Measurements from ENCODE around the gene TMEM87B.
"Not testable (repeated sequence)": the region's sequence is repeated elsewhere in the genome, so short reads cannot be mapped to it uniquely, and the experiment has no call there.

TMEM87B gene

GRCh38 chr2:112110966-112111365, 55.9 kb downstream of the TMEM87B start:
- peaks cover 77% of the 10 kb centered on the region for H3K36me3 Mint-ChIP-seq
- H3K9me3 Mint-ChIP-seq: peaks cover 13% of the 10 kb centered on the region
- no peaks in the 10 kb centered on the region for H3K27me3 Mint-ChIP-seq
- no peaks in the 10 kb centered on the region for H3K4me1 Mint-ChIP-seq
- H3K27ac Mint-ChIP-seq: no peak overlapping the region
- no peak for ATAC-seq
- no peak overlapping the region for H3K4me3 Mint-ChIP-seq

- not testable (repeated sequence) for H3K4me3 Mint-ChIP-seq, H3K4me1 Mint-ChIP-seq, H3K27ac Mint-ChIP-seq, H3K9me3 Mint-ChIP-seq, H3K27me3 Mint-ChIP-seq, ATAC-seq
- peaks cover 65% of the 10 kb centered on the region for H3K36me3 Mint-ChIP-seq
Measured at GRCh38 chr2:112113354-112113753, 58.3 kb downstream of the TMEM87B start.

DNA sequence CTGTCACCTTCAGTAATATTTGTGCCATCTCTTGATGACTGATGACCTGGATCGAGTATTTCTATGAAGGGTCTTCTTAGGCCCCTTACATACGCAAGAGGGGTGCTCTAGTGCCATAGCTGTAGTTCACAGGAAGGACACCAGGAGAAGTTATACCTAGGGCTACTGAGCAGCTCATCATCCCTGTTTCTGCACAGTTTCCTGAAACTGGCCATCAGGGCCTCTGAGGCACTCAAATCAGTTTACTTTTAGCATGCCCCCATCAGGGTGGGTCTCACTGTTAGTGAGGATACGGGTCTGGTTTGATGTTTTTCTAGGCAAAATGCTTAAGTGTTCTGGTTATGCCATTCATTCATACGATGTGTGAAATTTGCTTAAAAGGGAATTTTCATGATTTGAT, 63.1 kb downstream of the TMEM87B start:
- no peaks in the 10 kb centered on the region for H3K4me1 Mint-ChIP-seq
- ATAC-seq: no peak
- no peaks in the 10 kb centered on the region for H3K27me3 Mint-ChIP-seq
- H3K9me3 Mint-ChIP-seq: peaks cover 3% of the 10 kb centered on the region
- H3K36me3 Mint-ChIP-seq: peaks cover 40% of the 10 kb centered on the region
- no peak overlapping the region for H3K27ac Mint-ChIP-seq
- no peak overlapping the region for H3K4me3 Mint-ChIP-seq

- ATAC-seq: no peak
- Mint-ChIP-seq H3K9me3 (peaks cover 14% of the 10 kb centered on the region), H3K27ac (no peak overlapping the region), H3K27me3 (no peaks in the 10 kb centered on the region), H3K4me1 (no peaks in the 10 kb centered on the region), H3K36me3 (peaks cover 49% of the 10 kb centered on the region), H3K4me3 (no peak overlapping the region)
Measured at GRCh38 chr2:112121682-112122254, 66.7 kb downstream of the TMEM87B start.

- H3K27me3 Mint-ChIP-seq: no peaks in the 10 kb centered on the region
- H3K27ac Mint-ChIP-seq: no peak overlapping the region
- H3K4me1 Mint-ChIP-seq: no peaks in the 10 kb centered on the region
- no peak overlapping the region for H3K4me3 Mint-ChIP-seq
- H3K36me3 Mint-ChIP-seq: peaks cover 28% of the 10 kb centered on the region
- peaks cover 18% of the 10 kb centered on the region for H3K9me3 Mint-ChIP-seq
- no peak for ATAC-seq
Measured at GRCh38 chr2:112129060-112129459, 74.0 kb downstream of the TMEM87B start.

GRCh38 chr2:112133344-112133743, 78.3 kb downstream of the TMEM87B start:
- Mint-ChIP-seq H3K9me3 (peaks cover 9% of the 10 kb centered on the region), H3K4me3 (no peak overlapping the region), H3K4me1 (peaks cover 8% of the 10 kb centered on the region), H3K27me3 (peaks cover 28% of the 10 kb centered on the region), H3K27ac (no peak overlapping the region), H3K36me3 (peaks cover 19% of the 10 kb centered on the region)
- ATAC-seq: no peak

GRCh38 chr2:112134120-112134519, 79.1 kb downstream of the TMEM87B start:
- Mint-ChIP-seq H3K27me3 (peaks cover 28% of the 10 kb centered on the region), H3K4me1 (peaks cover 8% of the 10 kb centered on the region), H3K36me3 (peaks cover 15% of the 10 kb centered on the region), H3K4me3 (no peak overlapping the region), H3K27ac (no peak overlapping the region), H3K9me3 (peaks cover 7% of the 10 kb centered on the region)
- no peak for ATAC-seq

- no peak overlapping the region for H3K4me3 Mint-ChIP-seq
- no peak for ATAC-seq
Measured at GRCh38 chr2:112136096-112136495, 81.0 kb downstream of the TMEM87B start.

DNA sequence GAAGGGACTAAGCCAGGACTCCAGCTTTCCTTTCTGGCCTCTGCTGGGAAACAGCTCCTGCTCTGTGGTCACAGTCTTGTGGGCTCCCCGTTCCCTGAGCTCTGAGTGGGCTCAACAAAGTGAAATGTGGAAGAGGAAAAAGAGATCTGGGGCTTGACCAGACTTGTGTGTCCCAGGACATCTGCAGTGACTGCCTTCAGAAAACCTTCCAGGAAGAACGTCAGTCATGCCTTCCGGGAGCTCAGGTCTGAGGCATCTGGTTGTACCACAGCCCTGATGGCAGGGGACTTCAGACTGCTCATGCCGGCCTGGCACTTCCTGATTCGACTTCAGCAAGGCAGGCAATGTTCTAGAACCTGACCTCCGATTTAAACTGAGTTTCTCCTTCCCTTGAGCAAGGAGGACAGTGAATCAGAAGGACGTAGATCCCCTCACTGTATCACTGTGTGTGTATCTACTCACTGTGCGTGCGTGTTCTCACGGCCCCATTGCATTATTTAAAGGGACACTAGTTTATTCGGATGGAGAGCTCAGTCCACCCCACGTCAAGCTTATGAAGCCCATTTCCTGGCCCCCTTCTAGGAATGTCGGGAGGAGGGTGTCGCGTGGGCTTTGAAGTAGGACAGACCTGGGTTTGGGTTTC, 82.6 kb downstream of the TMEM87B start:
- peaks cover 8% of the 10 kb centered on the region for H3K4me1 Mint-ChIP-seq
- H3K27me3 Mint-ChIP-seq: peaks cover 43% of the 10 kb centered on the region
- H3K36me3 Mint-ChIP-seq: peaks cover 10% of the 10 kb centered on the region
- peak overlapping the region; percentile 66 for H3K4me3 Mint-ChIP-seq
- peaks cover 2% of the 10 kb centered on the region for H3K9me3 Mint-ChIP-seq
- peak; percentile 53 for ATAC-seq
- no peak overlapping the region for H3K27ac Mint-ChIP-seq

More at GRCh38 chr2:112136096-112136495, 81.0 kb downstream of the TMEM87B start:
- Mint-ChIP-seq H3K27ac (no peak overlapping the region), H3K4me1 (peaks cover 8% of the 10 kb centered on the region), H3K9me3 (peaks cover 7% of the 10 kb centered on the region), H3K36me3 (peaks cover 12% of the 10 kb centered on the region), H3K27me3 (peaks cover 39% of the 10 kb centered on the region)

DNA sequence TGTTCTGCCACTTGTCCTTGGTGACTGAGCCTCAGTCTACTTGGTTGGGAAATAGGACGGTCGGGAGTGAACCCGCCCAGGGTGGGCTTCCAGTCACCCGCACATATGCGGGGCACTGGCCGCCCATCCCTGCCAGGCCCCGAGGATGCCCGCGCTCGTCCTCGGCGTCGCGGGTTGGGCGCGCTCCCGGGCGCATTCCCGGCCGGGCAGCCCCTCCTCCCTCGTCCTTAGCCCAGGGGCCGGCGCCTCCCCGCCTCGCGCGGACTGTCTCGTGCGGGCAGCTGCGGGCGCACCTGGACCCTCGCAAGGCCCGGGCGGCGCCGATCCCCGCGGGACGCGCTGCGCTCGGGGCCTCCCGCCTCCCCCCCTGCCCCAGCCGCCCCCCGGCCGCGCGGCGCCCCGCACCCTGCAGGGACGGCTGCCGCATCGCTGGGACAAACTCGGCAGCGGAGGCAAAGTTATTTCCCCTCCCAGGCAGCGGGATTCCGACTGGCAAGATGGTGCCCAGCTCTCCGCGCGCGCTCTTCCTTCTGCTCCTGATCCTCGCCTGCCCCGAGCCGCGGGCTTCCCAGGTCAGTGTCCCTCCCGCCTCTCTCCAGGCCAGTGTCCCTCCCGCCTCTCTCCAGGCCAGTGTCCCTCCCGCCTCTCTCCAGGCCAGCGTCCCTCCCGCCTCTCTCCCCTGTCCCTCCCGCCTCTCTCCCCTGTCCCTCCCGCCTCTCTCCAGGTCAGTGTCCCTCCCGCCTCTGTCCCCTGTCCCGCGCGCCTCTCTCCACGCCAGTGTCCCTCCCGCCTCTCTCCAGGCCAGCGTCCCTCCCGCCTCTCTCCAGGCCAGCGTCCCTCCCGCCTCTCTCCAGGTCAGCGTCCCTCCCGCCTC, 83.3 kb downstream of the TMEM87B start, which contains the start of gene FBLN7:
TSS of gene FBLN7 (plus strand) at position 227 of the 874 bp plus-strand sequence. CDS start at position 498, 271 bp downstream.
- no peaks in the 10 kb centered on the region for H3K9me3 Mint-ChIP-seq
- peaks cover 43% of the 10 kb centered on the region for H3K27me3 Mint-ChIP-seq
- no peak within 1 kb of the TSS for H3K27ac Mint-ChIP-seq
- peak; percentile 39 for ATAC-seq
- H3K36me3 Mint-ChIP-seq: peaks cover 6% of the 10 kb centered on the region
- H3K4me1 Mint-ChIP-seq: peaks cover 8% of the 10 kb centered on the region
- H3K4me3 Mint-ChIP-seq: peak within 1 kb of the TSS; percentile 66

- H3K27me3 Mint-ChIP-seq: peaks cover 43% of the 10 kb centered on the region
- H3K4me3 Mint-ChIP-seq, H3K9me3 Mint-ChIP-seq, H3K4me1 Mint-ChIP-seq, H3K36me3 Mint-ChIP-seq, ATAC-seq, H3K27ac Mint-ChIP-seq: not testable (repeated sequence)
Measured at GRCh38 chr2:112139033-112139614, 84.1 kb downstream of the TMEM87B start.

GRCh38 chr2:112139661-112140204, 84.7 kb downstream of the TMEM87B start:
- peaks cover 43% of the 10 kb centered on the region for H3K27me3 Mint-ChIP-seq
- H3K36me3 Mint-ChIP-seq, H3K4me1 Mint-ChIP-seq, ATAC-seq, H3K27ac Mint-ChIP-seq, H3K4me3 Mint-ChIP-seq, H3K9me3 Mint-ChIP-seq: not testable (repeated sequence)

DNA sequence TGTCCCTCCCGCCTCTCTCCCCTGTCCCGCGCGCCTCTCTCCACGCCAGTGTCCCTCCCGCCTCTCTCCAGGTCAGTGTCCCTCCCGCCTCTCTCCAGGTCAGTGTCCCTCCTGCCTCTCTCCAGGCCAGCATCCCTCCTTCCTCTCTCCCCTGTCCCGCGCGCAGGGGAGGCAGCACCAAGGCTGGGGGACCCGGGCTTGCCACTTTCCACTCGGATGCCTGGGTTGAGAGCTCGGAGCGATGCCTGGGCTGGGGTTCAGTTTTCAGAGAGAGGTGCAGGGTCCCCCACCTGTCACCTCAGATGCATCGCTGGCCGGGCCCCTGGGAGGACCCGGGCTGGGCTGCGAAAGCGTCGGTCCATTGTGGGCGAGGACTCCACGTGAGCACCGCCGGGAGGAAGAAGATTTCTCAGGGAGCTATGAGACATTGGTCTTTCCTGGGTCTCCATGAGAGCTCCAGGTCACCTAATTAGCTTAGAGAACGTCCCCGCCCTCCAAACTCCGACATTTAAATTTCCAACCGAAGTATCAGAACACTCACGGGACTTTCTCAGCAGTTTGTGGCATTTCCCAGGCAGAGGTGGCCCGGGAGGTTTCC, 85.2 kb downstream of the TMEM87B start:
- H3K36me3 Mint-ChIP-seq: peaks cover 6% of the 10 kb centered on the region
- peaks cover 43% of the 10 kb centered on the region for H3K27me3 Mint-ChIP-seq
- peaks cover 8% of the 10 kb centered on the region for H3K4me1 Mint-ChIP-seq
- peak overlapping the region; percentile 42 for H3K4me3 Mint-ChIP-seq
- ATAC-seq: no peak
- no peaks in the 10 kb centered on the region for H3K9me3 Mint-ChIP-seq
- H3K27ac Mint-ChIP-seq: no peak overlapping the region

- Mint-ChIP-seq H3K27ac (no peak overlapping the region), H3K4me3 (no peak overlapping the region), H3K9me3 (no peaks in the 10 kb centered on the region), H3K4me1 (peaks cover 8% of the 10 kb centered on the region), H3K36me3 (peaks cover 6% of the 10 kb centered on the region), H3K27me3 (peaks cover 35% of the 10 kb centered on the region)
- no peak for ATAC-seq
Measured at GRCh38 chr2:112140899-112141625, 86.0 kb downstream of the TMEM87B start.
